MM.1S (cell line): Measurements from ENCODE around the gene MED20.

Experiments
- DNase-seq: peaks from one replicate; pipeline ENCODE4 v3.0.0-alpha.2; 2015
- H2AFZ ChIP-seq: fragments of 300-600 bp; sonication (generic); 2 replicates; pipeline ENCODE4 v1.6.0; 2016; ENCODE audit warnings: antibody characterized with exemption, low read length
- H3F3A ChIP-seq: fragments of 300-600 bp; sonication (generic); 2 replicates; pipeline ENCODE4 v1.6.1; 2016; ENCODE audit warnings: mild to moderate bottlenecking, antibody characterized with exemption, low read length, moderate library complexity, mixed read lengths; ENCODE audit not compliant: insufficient read depth
- H3K27ac ChIP-seq: fragments of 300-600 bp; sonication (generic); 2 replicates; pipeline ENCODE4 v1.5.1; 2016; ENCODE audit warnings: mild to moderate bottlenecking, low read length
- H3K27me3 ChIP-seq: fragments of 300-600 bp; sonication (generic); replicated peaks from 2 replicates; pipeline ENCODE4 v1.6.0; 2016; ENCODE audit warnings: low read length; ENCODE audit not compliant: insufficient read depth
- H3K36me3 ChIP-seq: fragments of 300-600 bp; sonication (generic); replicated peaks from 2 replicates; pipeline ENCODE4 v1.6.1; 2016; ENCODE audit warnings: mild to moderate bottlenecking, low read length, mixed read lengths; ENCODE audit not compliant: insufficient read depth
- H3K4me1 ChIP-seq: fragments of 300-600 bp; sonication (generic); 2 replicates; pipeline ENCODE4 v1.6.1; 2016; ENCODE audit warnings: low read length, mixed read lengths
- H3K4me2 ChIP-seq: fragments of 300-600 bp; sonication (generic); 2 replicates; pipeline ENCODE4 v1.6.0; 2016; ENCODE audit warnings: low read depth, low read length
- H3K4me3 ChIP-seq: fragments of 300-600 bp; sonication (generic); 2 replicates; pipeline ENCODE4 v1.5.1; 2016; ENCODE audit warnings: low read length, mixed read lengths
- H3K79me2 ChIP-seq: fragments of 300-600 bp; sonication (generic); 2 replicates; pipeline ENCODE4 v1.6.1; 2016; ENCODE audit warnings: mixed run types, low read length, mixed read lengths
- H3K9ac ChIP-seq: fragments of 300-600 bp; sonication (generic); 2 replicates; pipeline ENCODE4 v1.6.1; 2016; ENCODE audit warnings: low read length, mixed read lengths
- H3K9me2 ChIP-seq: fragments of 300-600 bp; sonication (generic); replicated peaks from 2 replicates; pipeline ENCODE4 v1.6.1; 2016; ENCODE audit warnings: mild to moderate bottlenecking, low read length, mixed read lengths; ENCODE audit not compliant: insufficient read depth
- H3K9me3 ChIP-seq: fragments of 300-600 bp; sonication (generic); replicated peaks from 2 replicates; pipeline ENCODE4 v1.6.1; 2016; ENCODE audit warnings: mild to moderate bottlenecking, low read length, mixed read lengths; ENCODE audit not compliant: insufficient read depth
- H4K20me1 ChIP-seq: fragments of 300-600 bp; sonication (generic); 2 replicates; pipeline ENCODE4 v1.6.1; 2016; ENCODE audit warnings: mild to moderate bottlenecking, low read length, moderate library complexity, mixed read lengths; ENCODE audit not compliant: insufficient read depth
- CTCF ChIP-seq: fragments of 300-600 bp; sonication (generic); IDR thresholded peaks from 2 replicates; pipeline ENCODE4 v1.5.1; 2016; ENCODE audit warnings: antibody characterized with exemption, low read length, mixed read lengths
- EZH2 ChIP-seq: fragments of 300-600 bp; sonication (generic); optimal IDR thresholded peaks from 2 replicates; pipeline ENCODE3; 2017; ENCODE audit warnings: low read depth, mild to moderate bottlenecking, antibody characterized with exemption, low read length, mixed read lengths
- EZH2phosphoT487 ChIP-seq: fragments of 300-600 bp; sonication (generic); IDR thresholded peaks from 2 replicates; pipeline ENCODE4 v1.6.1; 2018; ENCODE audit warnings: antibody characterized with exemption, low read length

Gene MED20

DNA sequence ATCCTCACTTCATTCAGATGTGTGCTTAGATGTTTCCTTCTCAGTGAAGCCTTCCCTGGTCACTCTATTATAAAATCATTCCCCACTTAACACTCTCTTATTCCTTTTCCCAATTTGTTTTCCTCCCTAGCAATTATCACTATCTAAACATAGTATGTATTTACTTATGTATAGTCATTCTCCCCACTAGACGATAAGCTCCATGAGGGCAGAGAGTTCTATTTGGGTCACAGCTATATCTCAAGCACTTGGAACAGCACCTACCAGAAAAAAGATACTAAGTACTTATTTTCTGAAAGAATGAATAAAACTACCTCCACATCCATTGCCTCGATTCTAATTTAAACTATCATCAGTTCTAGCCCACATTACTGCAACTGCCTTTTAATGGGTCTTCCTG, 62.2 kb downstream of the MED20 start:
- Histone ChIP-seq H3K9ac (no peak overlapping the region), H3K27ac (no peak overlapping the region), H3K4me2 (no peak overlapping the region), H3K4me3 (no peak overlapping the region), H4K20me1 (no peaks in the 10 kb centered on the region), H3F3A (peaks cover 9% of the 10 kb centered on the region), H3K4me1 (peaks cover 23% of the 10 kb centered on the region), H3K36me3 (no peaks in the 10 kb centered on the region), H3K79me2 (no peaks in the 10 kb centered on the region; the same call in 1 of the 2 replicates), H3K9me3 (no peaks in the 10 kb centered on the region), H3K27me3 (no peaks in the 10 kb centered on the region), H2AFZ (no peak overlapping the region), H3K9me2 (no peaks in the 10 kb centered on the region)
- DNase-seq: no peak
- TF ChIP-seq EZH2 (no peak), EZH2phosphoT487 (no peak), CTCF (no peak)
